Osteoblast (primary cell): ENCODE results near the gene NOXA1. TPM values are rescaled to one million over a fixed set of nuclear protein-coding genes. Genes with fewer than 3 reads are reported as not detected.
"Not testable (repeated sequence)": the region's sequence is repeated elsewhere in the genome, so short reads cannot be mapped to it uniquely, and the experiment has no call there.

Experiments
- DNase-seq: peaks from one replicate; pipeline ENCODE4 v3.0.0; 2011; ENCODE audit warnings: low spot score, mixed read lengths; ENCODE audit not compliant: insufficient read length; ENCODE audit errors: missing footprints
- H2AFZ ChIP-seq: 2 replicates; pipeline ENCODE4 v1.6.0; 2011; ENCODE audit warnings: mild to moderate bottlenecking, low read length
- H3K27ac ChIP-seq: 2 replicates; pipeline ENCODE4 v1.5.1; 2011; ENCODE audit warnings: mild to moderate bottlenecking, low read depth, low read length, moderate library complexity
- H3K27me3 ChIP-seq: 2 replicates; pipeline ENCODE4 v1.6.0; 2012; ENCODE audit warnings: mild to moderate bottlenecking, control low read depth, inconsistent platforms, low read length, moderate library complexity; ENCODE audit not compliant: insufficient read depth
- H3K36me3 ChIP-seq: 2 replicates; pipeline ENCODE4 v1.5.1; 2011; ENCODE audit warnings: mild to moderate bottlenecking, low read length, control low read depth, moderate library complexity; ENCODE audit not compliant: insufficient read depth
- H3K4me1 ChIP-seq: 2 replicates; pipeline ENCODE4 v1.5.1; 2011; ENCODE audit warnings: mild to moderate bottlenecking, low read length, control low read depth, moderate library complexity; ENCODE audit not compliant: insufficient read depth
- H3K4me2 ChIP-seq: 2 replicates; pipeline ENCODE4 v1.6.0; 2011; ENCODE audit warnings: mild to moderate bottlenecking, low read length; ENCODE audit not compliant: insufficient read depth
- H3K4me3 ChIP-seq: fragments of 200-600 bp; sonication (generic); 3 replicates; pipeline ENCODE4 v1.5.1; 2012; ENCODE audit warnings: mild to moderate bottlenecking, low read length, inconsistent platforms; ENCODE audit not compliant: insufficient read depth
- H3K79me2 ChIP-seq: 2 replicates; pipeline ENCODE4 v1.6.0; 2012; ENCODE audit warnings: mild to moderate bottlenecking, low read length, control low read depth, inconsistent platforms; ENCODE audit not compliant: insufficient read depth
- H3K9me3 ChIP-seq: 2 replicates; pipeline ENCODE4 v1.5.1; 2011; ENCODE audit warnings: low read depth, low read length, control low read depth
- H4K20me1 ChIP-seq: 2 replicates; pipeline ENCODE4 v1.6.0; 2012; ENCODE audit warnings: mild to moderate bottlenecking, low read length, control low read depth; ENCODE audit not compliant: insufficient read depth
- CTCF ChIP-seq: IDR thresholded peaks from 2 replicates; pipeline ENCODE4 v1.5.1; 2011; ENCODE audit warnings: mild to moderate bottlenecking, low read depth, low read length, moderate library complexity; ENCODE audit errors: extremely low read depth
- total RNA-seq: library from RNA; depleted of rRNA; stranded (reverse); fragments of >200 nt; gene quantifications from 2 replicates; pipeline ENCODE4 v1.2.3, GENCODE V29; 2012

The NOXA1 gene
- total RNA-seq, 1 donor, result 0.36 TPM

GRCh38 chr9:137383081-137383783 lies 40.0 kb upstream of the NOXA1 start:
- Histone ChIP-seq H3K79me2 (no peaks in the 10 kb centered on the region), H3K36me3 (no peaks in the 10 kb centered on the region), H3K4me1 (no peaks in the 10 kb centered on the region), H3K27me3 (no peaks in the 10 kb centered on the region), H2AFZ (no peak overlapping the region), H3K4me2 (no peak overlapping the region), H3K4me3 (no peak overlapping the region), H3K9me3 (no peaks in the 10 kb centered on the region), H4K20me1 (no peaks in the 10 kb centered on the region), H3K27ac (no peak overlapping the region)
- DNase-seq, result peak; percentile 73
- TF ChIP-seq CTCF, result no peak

GRCh38 chr9:137383784-137384756 lies 39.1 kb upstream of the NOXA1 start:
- no peak overlapping the region for H2AFZ ChIP-seq
- no peaks in the 10 kb centered on the region for H4K20me1 ChIP-seq
- no peak for TF ChIP-seq CTCF
- H3K4me2 ChIP-seq, result no peak overlapping the region
- no peaks in the 10 kb centered on the region for H3K36me3 ChIP-seq
- H3K4me1 ChIP-seq, result no peaks in the 10 kb centered on the region
- H3K27me3 ChIP-seq, result no peaks in the 10 kb centered on the region
- peak; percentile 92 for DNase-seq
- no peaks in the 10 kb centered on the region for H3K79me2 ChIP-seq
- no peaks in the 10 kb centered on the region for H3K9me3 ChIP-seq
- no peak overlapping the region for H3K27ac ChIP-seq
- no peak overlapping the region for H3K4me3 ChIP-seq

GRCh38 chr9:137385061-137385655 lies 38.0 kb upstream of the NOXA1 start:
- no peak overlapping the region for H3K4me3 ChIP-seq
- H2AFZ ChIP-seq, result no peak overlapping the region
- DNase-seq, result peak; percentile 88
- H4K20me1 ChIP-seq, result no peaks in the 10 kb centered on the region
- H3K4me1 ChIP-seq, result no peaks in the 10 kb centered on the region
- H3K9me3 ChIP-seq, result no peaks in the 10 kb centered on the region
- H3K27ac ChIP-seq, result no peak overlapping the region
- H3K4me2 ChIP-seq, result no peak overlapping the region
- no peaks in the 10 kb centered on the region for H3K36me3 ChIP-seq
- TF ChIP-seq CTCF, result no peak
- H3K79me2 ChIP-seq, result no peaks in the 10 kb centered on the region
- no peaks in the 10 kb centered on the region for H3K27me3 ChIP-seq

GRCh38 chr9:137386507-137387113 lies 36.6 kb upstream of the NOXA1 start:
- not testable (repeated sequence) for DNase-seq

More at GRCh38 chr9:137386507-137387113, 36.6 kb upstream of the NOXA1 start:
- H3K27me3 ChIP-seq, H2AFZ ChIP-seq, H3K9me3 ChIP-seq, H3K27ac ChIP-seq, H3K36me3 ChIP-seq, H3K4me3 ChIP-seq, H3K4me2 ChIP-seq, H4K20me1 ChIP-seq, H3K79me2 ChIP-seq, H3K4me1 ChIP-seq: not testable (repeated sequence)
